ENCODE measurements around the gene CPED1. TPM values are rescaled to one million over a fixed set of nuclear protein-coding genes. Genes with fewer than 3 reads are reported as not detected.
"Not testable (repeated sequence)": the region's sequence is repeated elsewhere in the genome, so short reads cannot be mapped to it uniquely, and the experiment has no call there.

Gene CPED1
- total RNA-seq, 1 donor from 2014 or later, result 0.09 TPM

- H3K27ac Mint-ChIP-seq, result no peak overlapping the region
- ATAC-seq (ENCODE audit: low read depth) (no peak), DNase-seq (no peak)
- no peaks in the 10 kb centered on the region for H3K9me3 Mint-ChIP-seq
- ChIA-PET POLR2A (no interaction called here), CTCF (no interaction called here)
- H3K4me1 Mint-ChIP-seq, result no peaks in the 10 kb centered on the region
- H3K36me3 Mint-ChIP-seq (ENCODE audit: low read depth), result no peaks in the 10 kb centered on the region
- H3K27me3 Mint-ChIP-seq, result peaks cover 2% of the 10 kb centered on the region
- TF ChIP-seq, protein P1, sequence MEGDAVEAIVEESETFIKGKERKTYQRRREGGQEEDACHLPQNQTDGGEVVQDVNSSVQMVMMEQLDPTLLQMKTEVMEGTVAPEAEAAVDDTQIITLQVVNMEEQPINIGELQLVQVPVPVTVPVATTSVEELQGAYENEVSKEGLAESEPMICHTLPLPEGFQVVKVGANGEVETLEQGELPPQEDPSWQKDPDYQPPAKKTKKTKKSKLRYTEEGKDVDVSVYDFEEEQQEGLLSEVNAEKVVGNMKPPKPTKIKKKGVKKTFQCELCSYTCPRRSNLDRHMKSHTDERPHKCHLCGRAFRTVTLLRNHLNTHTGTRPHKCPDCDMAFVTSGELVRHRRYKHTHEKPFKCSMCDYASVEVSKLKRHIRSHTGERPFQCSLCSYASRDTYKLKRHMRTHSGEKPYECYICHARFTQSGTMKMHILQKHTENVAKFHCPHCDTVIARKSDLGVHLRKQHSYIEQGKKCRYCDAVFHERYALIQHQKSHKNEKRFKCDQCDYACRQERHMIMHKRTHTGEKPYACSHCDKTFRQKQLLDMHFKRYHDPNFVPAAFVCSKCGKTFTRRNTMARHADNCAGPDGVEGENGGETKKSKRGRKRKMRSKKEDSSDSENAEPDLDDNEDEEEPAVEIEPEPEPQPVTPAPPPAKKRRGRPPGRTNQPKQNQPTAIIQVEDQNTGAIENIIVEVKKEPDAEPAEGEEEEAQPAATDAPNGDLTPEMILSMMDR (IDR thresholded peaks at IDR 0.05), result no peak
- no peak overlapping the region for H3K4me3 Mint-ChIP-seq
- intact Hi-C loops (cut with micrococcal nuclease), result no loop called here
Observed at GRCh38 chr7:121054925-121055324, 66.4 kb downstream of the CPED1 start.

GRCh38 chr7:121057878-121058277 is 69.4 kb downstream of the CPED1 start:
- CTCF ChIA-PET, result interaction anchor here (0.9 kb wide), 1 partner anchor 24 kb away, joined by 3 read pairs; no protein-coding TSS in a partner anchor
- peaks cover 2% of the 10 kb centered on the region for H3K27me3 Mint-ChIP-seq
- DNase-seq (no peak), ATAC-seq (ENCODE audit: low read depth) (no peak)
- POLR2A ChIA-PET, result no interaction called here
- no peaks in the 10 kb centered on the region for H3K4me1 Mint-ChIP-seq
- H3K27ac Mint-ChIP-seq, result no peak overlapping the region
- intact Hi-C loops (cut with micrococcal nuclease), result no loop called here
- no peak overlapping the region for H3K4me3 Mint-ChIP-seq
- no peaks in the 10 kb centered on the region for H3K9me3 Mint-ChIP-seq
- H3K36me3 Mint-ChIP-seq (ENCODE audit: low read depth), result no peaks in the 10 kb centered on the region
- TF ChIP-seq, protein P1 (IDR thresholded peaks at IDR 0.05), result no peak

GRCh38 chr7:121058975-121059374 is 70.5 kb downstream of the CPED1 start:
- TF ChIP-seq, protein P1 (IDR thresholded peaks at IDR 0.05), result no peak
- Mint-ChIP-seq H3K4me1 (no peaks in the 10 kb centered on the region), H3K4me3 (no peak overlapping the region), H3K27me3 (no peaks in the 10 kb centered on the region), H3K27ac (no peak overlapping the region), H3K36me3 (ENCODE audit: low read depth) (no peaks in the 10 kb centered on the region), H3K9me3 (no peaks in the 10 kb centered on the region)
- ATAC-seq (ENCODE audit: low read depth) (no peak), DNase-seq (no peak)
- intact Hi-C loops (cut with micrococcal nuclease), result no loop called here
- ChIA-PET CTCF (no interaction called here), POLR2A (no interaction called here)

- DNase-seq; CTCF ChIA-PET; ATAC-seq (ENCODE audit: low read depth); POLR2A ChIA-PET; H3K4me3 Mint-ChIP-seq; H3K4me1 Mint-ChIP-seq; H3K27ac Mint-ChIP-seq; H3K36me3 Mint-ChIP-seq (ENCODE audit: low read depth); H3K27me3 Mint-ChIP-seq; intact Hi-C loops (cut with micrococcal nuclease); H3K9me3 Mint-ChIP-seq: not testable (repeated sequence)
Observed at GRCh38 chr7:121059979-121060509, 71.5 kb downstream of the CPED1 start.

- CTCF ChIA-PET, result no interaction called here
Observed at GRCh38 chr7:121061677-121062582, 73.4 kb downstream of the CPED1 start.

More at GRCh38 chr7:121061677-121062582, 73.4 kb downstream of the CPED1 start:
- H3K4me1 Mint-ChIP-seq, result no peaks in the 10 kb centered on the region
- no peaks in the 10 kb centered on the region for H3K27me3 Mint-ChIP-seq
- no peak overlapping the region for H3K4me3 Mint-ChIP-seq
- no peak for ATAC-seq (ENCODE audit: low read depth)
- no peak overlapping the region for H3K27ac Mint-ChIP-seq
- no peaks in the 10 kb centered on the region for H3K36me3 Mint-ChIP-seq (ENCODE audit: low read depth)
- POLR2A ChIA-PET, result no interaction called here
- DNase-seq, result no peak
- intact Hi-C loops (cut with micrococcal nuclease), result no loop called here
- no peaks in the 10 kb centered on the region for H3K9me3 Mint-ChIP-seq
- TF ChIP-seq, protein P1 (IDR thresholded peaks at IDR 0.05), result no peak
